GM04503 (cell line): Measurements from ENCODE around the gene GAMT.
"Not testable (repeated sequence)": the region's sequence is repeated elsewhere in the genome, so short reads cannot be mapped to it uniquely, and the experiment has no call there.

Source experiments
- DNase-seq: peaks from one replicate; pipeline ENCODE4 v3.0.0-alpha.2; 2012; ENCODE audit warnings: low read depth

The GAMT gene

DNA sequence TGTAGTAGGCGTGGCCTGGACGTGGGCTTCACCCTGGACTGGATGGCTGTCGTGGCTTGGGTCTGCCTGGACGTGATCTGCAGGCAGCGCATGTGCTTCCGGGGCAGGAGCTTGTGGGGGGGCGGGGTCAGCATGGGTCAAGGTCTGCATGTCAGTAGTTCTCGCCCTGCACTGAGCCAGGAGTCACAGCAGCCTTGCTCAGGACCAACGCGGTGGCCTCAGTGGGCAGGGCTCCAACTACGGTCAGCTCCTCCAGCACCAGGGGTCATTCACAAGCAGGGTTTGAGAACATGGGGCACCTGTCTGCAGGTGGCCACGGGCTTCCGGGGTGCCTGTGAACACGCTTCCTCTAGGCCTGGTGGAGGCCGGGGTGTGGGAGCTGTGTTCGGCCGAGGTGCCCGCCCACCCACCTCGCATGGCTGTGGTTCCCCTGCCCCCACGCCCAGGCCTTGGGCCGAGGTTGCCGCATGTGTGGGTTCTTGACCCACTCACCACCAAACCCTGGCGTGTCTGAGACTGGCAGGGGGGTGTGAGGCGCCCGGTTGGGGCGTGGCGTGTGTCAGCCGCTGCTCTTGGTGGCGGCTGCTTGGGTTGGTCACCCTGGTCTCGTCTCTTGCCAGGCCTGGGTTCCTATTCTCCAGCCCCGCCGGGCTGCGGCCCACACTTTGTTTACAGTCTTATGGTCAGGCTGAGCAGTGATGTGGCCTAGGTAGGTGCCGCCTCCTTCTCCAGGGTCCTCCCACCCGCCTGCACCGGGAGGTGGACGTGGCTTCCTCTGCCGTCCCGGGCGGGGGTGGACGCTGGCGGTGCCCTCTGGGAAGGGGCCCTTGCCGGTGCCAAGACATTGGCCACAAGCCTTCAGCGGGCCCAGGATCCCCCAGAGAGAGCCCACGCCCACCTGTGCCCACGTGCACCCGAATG is 32.0 kb upstream of the GAMT start:
- DNase-seq, result no peak

DNA sequence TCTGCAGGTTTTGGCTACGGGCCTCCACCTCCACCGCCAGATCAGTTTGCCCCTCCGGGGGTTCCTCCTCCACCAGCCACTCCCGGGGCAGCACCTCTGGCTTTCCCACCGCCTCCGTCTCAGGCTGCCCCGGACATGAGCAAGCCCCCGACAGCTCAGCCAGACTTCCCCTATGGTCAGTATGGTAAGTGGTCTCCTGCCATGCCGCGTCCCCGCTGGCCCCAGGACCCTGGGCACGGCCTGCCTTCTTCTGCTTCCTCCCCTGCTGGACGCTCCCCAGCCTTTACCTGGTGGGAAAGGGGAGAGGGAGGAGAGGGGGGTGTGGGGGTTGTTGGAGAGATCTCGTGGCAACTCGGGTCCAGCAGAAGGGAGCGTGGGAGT is 31.2 kb upstream of the GAMT start:
- no peak for DNase-seq

DNA sequence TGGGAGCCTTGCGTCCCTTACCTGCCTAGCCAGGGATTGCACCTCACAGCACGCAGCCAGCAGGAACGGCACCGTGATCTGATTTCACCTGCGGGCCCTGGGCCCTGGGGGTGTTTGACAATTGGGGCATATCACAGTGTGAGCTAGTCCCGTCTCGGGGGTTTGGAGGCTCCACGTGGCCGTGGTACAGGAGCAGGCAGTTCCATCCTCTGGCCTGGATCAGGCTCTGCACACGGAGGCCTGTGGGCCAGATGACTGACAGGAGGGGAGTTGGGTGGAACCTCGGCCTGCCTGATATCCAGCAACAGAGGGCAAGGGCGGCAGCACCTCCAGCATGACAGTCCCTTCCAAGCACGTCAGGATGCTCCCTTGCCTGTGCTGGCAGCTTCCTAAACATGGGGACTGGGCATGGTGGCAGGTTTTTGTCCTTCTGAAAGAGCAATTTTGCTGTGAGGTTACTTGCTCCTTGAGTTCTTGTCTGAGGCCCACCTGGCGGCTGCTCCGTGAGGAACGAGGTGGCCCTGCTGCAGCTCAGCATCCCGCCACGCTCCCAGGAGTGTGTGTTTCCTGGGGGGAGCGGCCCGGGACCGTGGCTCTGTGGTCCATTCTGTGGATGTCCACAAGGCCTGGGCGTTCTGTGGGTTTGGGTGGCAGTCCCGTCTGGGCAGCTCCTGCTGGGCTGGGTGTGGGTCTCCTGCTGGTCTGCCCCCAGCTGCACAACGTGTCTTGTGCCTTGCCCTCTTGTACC is 30.6 kb upstream of the GAMT start:
- no peak for DNase-seq

DNA sequence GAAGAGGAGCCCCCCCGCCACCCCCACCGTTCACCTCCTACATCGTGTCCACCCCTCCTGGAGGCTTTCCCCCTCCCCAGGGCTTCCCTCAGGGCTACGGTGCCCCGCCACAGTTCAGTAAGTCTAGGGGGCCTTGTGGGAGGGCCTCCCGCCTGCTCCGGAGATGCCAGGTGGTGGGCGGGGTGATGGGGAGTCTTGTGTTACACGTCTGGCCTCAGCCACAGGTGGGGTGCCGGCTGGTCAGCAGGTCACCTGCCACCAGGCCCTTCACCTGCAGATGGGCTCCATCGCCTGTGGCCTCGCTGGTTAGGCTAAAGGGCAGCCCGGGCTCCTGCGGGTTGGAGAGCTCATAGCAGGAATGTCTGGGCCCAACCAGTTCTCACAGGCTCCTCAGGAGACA is 28.9 kb upstream of the GAMT start:
- DNase-seq, result no peak

DNA sequence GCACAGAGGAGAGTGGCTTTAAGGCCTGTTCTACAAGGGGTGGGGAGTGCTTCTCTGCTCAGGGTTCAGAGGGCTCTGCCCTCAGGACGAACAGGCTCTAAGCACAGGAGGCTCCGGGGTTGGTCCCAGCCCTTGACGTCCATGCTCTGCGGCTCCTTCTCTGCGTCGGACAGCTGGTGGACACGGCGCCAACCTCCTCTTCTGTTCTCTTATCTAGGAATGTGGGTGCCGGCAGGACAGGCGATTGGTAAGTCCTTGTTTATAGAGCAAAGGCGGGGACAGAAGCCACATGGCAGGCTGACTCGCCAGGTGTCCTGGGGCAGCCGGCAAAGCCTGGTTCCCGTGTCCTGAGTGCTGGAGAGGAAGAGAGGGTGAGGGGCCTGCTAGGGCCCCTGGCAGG is 28.4 kb upstream of the GAMT start:
- no peak for DNase-seq

DNA sequence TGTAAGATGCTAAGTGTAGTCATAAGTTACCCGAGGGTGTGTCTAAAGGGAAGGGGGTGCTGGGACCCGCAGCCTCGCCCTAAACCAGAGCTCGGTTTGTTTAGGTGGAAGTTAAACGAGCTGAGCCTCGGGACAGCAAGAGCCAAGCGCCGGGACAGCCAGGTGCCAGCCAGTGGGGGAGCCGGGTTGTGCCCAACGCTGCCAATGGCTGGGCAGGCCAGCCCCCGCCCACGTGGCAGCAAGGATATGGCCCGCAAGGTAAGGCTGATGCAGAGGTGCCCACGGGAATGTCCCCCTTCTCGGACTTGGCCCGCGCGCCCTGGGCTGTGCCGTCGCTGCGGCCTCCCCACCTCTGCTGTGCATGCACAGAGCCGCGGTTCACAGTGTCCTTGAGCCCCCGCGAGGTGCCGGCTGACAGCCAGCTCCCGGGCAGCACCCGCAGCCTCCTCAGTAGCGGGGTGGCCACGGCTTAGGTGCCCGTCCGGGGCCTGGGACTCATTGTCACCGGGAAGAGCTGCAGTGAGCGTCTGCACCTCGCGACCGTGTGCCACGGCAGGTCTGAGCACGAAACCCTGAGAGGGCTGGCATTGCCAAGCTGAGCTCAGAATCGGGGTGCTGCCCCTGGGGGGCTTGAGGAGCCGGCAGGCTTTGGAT is 27.5 kb upstream of the GAMT start:
- DNase-seq, result no peak

DNA sequence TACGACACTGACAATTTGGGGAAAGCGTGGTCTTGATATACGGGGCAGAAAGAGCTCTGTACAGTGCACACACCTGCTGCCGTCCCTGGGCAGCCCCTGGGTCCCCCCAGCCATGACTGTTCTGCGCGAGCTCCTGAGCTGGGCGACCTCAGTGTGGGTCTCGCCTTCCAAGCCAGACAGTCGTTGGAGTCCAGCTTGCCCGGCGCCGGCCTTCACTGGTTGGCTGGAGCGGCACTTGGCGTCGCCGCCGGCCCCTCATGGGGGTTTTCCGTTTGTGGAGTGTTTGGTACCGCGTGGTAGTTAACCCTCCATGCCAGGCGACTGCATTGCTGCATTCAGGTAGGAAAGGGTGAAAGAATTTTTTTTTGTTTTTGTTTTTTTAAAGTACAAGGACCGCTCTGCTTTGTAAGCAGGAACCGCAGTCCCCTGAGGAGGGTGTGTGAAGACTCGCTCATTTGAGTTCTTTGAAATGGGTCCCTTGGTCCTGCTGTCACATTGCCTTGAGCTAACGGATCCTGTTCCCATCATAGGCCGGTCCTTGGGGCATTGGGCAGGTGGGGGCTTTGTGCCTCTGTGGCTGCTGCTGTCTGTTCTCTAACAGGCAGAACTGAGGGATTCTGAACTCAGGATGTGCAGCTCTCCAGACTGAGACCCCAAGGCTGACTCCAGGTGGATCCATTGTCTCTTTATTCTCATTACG is 26.0 kb upstream of the GAMT start:
- no peak for DNase-seq

DNA sequence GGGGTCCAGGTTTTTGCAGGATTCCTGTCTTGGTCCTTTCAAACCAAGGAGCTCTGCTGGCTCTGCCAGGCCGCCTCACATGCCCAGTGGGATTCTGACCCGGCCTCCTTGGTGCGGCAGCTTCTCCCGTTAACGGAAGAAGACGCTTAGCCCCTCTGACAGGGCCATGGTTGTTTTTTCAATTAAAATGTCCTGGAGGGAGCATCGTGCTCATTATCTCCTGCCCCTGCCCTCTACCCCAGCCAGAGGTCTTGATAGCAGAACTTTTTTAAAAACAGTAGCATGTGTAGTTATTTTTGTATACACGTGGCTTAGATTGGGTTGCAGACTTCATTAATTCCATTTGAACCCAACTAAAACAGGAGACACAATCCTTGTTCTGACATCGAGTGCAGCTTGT is 25.4 kb upstream of the GAMT start:
- DNase-seq, result no peak

DNA sequence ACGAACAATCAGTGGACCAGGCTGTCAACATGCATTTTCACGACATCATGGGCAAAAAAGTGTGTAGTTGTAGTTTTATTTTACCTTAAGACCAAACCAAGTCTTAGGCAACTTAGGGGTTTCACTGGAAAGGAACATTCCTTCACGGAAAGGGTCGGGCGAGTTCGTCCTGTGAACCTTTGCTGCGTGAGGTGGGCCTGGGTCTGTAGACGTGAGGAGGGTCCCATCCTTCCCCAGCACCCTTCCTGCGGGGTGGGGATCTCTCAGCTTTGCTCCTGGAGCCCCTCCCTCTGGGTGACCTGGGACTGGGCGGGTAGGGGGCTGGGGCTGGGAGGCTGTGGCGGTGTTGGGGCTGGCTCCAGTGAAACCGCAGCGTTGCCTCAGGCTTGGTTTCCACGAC is 24.6 kb upstream of the GAMT start:
- no peak for DNase-seq

DNA sequence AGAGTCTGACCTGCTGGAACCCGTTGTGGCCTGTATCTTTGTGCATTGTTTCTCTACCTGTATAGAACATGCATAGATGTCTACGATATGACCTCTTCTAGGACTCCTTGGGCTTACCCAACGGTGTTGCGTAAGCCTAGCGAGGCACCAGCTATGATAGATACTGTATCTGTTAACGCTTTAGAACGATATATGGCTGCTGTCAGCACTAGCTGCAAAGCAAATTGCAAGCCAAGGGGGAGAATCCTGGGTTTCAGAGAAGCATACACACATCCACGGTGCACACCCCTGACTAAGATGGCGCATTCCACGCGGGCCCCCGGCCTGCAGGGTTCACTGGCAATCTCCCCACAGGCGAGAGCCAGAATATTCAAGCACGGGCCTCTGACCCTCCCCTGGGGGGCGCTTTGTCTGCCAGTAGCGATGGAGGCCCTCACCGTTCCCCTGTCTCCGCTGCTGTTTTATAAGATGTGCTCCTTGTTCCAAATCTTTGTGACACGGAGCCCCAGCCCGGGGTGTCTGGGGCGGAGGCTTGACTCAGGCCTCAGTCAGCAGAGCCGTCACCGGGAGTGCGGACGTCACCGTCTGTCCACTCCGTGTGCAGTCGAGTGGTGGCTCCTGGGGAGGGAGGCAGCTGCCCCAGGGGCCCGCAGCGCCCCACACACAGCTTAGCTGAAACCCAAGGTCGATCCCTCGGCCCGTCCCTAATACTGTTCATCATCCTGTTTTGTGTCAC is 23.9 kb upstream of the GAMT start:
- no peak for DNase-seq

DNA sequence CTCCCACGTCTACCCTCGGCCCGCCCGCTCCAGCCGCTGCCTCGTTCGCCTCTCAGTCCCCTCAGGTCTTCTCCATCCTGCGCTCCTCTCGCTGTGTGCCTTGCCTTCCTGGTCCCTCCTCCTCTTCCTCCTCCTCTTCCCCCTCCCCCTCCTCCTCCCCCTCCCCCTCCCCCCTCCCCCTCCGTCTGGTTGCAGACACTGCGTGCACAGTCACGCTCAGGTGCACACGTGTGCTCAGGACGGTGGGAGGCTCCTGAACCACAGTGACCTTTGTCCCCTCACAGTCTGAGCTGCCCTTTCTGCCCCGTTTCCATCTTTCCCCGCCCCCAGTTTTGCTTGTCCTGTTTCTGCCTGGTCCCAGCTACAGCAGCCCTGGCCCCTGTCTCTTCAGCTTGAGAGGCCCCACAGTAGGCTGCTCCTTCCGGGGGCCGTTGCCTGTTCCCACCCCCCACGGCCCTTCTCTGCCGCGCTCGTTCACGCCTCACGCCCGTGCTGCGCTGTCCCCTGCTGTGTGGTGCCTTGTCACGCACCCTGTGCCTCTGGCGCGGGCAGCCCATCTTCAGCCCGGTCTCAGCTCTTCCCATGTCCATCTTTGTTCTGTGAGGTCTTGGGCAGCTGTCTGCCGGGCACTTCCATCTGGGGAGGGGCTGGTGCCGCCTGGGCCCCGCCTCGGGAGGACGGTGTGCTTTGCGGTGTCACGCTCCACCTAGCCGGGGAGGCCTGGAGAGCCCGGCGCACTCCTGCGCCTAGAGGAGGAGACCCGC is 23.0 kb upstream of the GAMT start:
- DNase-seq, result no peak

DNA sequence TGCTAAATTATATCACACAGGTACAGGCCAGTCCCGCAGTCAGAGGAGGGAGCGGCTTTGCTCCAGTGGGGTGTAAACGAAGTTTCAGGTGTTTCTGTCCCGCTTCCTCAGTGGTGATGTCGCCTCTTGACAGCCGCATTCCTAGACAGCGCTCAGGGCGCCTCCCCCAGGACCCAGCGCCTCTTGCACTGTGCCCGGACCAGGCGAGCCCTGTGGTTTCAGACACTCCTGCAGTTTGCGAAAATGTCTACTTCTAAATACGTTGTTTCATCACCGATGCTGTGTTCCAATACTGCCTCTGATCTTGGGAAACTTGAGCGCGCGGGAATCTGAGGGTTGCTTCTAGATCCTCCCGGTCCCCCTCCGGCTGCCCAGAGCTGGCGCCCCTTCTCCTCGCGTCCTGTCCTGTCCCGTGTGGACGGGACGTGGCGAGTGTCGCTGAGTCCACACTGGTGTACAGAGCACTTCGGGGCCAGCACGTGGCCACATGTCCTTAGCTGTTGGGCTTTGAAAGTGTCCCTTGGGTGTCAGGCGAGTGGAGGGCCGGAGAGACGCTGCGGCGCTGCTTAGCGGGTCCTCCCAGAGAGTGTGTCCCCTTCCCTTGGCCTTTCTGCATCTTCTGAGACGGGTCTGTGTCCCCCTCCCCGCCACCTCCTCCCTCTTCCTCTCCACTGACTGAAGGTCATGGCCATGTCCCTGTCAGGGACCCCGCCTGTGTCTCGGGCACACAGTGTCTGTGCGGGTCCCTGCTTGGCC is 22.3 kb upstream of the GAMT start:
- DNase-seq, result no peak

DNA sequence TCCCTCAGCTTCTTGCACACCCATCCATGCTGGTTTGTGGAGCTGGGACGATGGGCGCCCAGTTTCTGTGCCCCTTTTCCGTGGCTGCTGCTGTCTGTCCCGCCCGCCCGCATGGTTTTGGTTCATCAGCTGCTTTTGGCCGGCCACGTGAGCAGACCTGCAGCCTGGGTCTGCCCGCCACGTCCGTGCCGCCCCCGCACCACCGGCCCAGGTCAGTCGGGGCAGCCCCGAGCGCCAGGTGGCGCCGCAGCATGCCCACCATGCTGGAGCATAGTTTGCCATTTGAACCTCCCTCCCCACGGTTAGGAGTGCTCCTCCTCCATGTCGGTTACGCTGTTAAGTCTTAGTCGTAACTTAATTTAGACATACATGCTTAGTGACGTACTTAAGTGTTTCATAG is 21.6 kb upstream of the GAMT start:
- DNase-seq, result no peak

DNA sequence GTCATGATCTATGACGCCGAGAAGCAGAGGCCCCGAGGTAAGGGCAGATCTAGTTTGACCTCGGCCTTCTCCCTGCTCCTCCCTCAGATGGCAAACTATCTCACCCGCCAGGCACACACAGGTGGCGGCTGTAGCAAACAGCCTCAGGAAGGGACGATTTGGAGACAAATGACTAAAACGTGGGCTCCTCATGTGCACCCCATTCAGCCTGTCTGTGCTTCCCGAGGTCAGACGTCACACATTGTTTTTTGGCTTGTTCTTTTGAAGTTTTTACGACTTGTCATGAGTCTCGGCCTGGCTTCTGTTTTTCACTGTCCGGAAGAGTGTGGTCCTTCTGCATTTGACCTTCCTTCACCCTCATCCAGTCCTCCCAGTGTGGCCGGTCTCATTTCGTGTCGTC is 21.0 kb upstream of the GAMT start:
- DNase-seq, result no peak

DNA sequence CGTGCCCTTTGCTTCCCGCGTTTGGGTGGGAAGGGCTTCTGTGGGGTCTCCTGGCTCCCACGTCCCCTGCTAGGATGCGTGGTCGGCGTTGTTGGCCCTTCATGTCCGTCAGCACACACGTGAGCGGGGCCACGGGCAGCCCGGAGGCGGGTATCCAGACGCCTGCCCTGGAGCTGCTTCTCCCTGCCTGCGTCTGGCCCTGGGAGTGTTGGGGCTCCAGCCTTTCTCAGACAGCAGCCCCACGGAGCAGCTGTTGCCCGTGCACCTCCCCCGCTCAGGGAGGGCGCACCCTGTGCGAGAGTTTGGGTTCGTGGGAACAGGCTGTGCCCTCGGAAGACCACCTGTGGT is 20.6 kb upstream of the GAMT start:
- no peak for DNase-seq

DNA sequence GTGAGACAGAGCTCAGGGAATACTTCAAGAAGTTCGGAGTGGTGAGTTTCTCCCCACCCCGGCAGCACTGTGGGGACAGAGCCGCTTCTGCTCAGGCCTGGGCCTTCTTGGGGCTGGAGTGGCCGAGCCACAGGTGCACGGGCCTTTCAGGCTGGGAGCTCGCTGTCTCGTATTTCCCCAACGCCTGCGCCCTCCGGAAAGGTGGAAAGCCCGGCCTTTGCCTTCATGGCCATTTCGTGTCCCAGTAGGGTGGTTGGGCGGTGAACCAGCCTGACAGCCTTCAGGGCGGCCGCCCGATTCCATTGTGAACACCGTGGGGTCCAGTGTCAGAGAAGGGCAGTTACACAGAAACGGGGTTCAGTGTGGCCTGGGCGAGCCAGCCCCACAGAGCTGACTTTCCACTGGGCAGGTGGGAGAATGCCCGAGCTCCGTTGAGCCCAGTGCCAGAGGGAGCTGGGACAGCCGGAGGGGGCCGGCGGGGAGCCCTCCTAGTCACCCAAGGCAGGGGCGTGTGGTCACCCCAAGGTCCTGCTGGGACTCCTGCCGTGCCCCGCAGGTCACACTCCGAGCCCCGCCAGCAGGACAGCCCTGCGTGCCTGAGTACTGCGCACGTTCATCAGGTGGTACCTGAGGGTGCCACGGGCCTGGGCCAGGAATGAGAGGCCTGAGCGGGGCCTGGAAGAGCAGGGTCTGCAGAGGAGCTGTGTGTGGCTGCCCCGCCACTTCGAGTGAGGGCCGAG is 20.0 kb upstream of the GAMT start:
- no peak for DNase-seq

DNA sequence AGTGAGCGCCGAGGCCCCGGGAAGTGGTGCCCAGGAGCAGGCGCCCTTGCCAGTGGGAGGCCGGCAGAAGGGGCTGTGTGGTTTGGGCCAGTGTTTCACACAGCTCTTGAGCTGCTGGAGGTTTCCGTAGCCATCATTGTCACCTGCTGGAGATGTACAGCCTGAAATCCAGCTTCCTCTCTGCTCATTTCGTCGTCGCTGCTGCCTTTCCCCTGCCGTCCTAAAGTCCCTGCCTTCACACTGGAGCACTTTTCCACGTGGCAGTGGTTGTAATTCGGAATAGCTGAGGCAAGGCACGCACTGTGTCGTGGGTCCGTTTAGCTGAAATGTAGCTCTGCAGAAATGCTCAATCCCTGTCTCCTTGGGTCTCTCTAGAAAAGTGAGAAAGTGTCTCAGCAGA is 19.2 kb upstream of the GAMT start:
- no peak for DNase-seq

DNA sequence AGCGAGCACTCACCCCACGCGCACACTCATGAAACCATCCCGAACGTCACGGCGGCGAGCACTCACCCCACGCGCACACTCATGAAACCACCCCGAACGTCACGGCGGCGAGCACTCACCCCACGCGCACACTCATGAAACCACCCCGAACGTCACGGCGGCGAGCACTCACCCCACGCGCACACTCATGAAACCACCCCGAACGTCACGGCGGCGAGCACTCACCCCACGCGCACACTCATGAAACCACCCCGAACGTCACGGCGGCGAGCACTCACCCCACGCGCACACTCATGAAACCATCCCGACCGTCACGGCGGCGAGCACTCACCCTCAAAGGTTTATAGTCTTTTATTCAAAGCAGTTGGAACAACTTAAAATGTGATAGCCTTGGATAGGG is 18.7 kb upstream of the GAMT start:
- DNase-seq, result not testable (repeated sequence)

DNA sequence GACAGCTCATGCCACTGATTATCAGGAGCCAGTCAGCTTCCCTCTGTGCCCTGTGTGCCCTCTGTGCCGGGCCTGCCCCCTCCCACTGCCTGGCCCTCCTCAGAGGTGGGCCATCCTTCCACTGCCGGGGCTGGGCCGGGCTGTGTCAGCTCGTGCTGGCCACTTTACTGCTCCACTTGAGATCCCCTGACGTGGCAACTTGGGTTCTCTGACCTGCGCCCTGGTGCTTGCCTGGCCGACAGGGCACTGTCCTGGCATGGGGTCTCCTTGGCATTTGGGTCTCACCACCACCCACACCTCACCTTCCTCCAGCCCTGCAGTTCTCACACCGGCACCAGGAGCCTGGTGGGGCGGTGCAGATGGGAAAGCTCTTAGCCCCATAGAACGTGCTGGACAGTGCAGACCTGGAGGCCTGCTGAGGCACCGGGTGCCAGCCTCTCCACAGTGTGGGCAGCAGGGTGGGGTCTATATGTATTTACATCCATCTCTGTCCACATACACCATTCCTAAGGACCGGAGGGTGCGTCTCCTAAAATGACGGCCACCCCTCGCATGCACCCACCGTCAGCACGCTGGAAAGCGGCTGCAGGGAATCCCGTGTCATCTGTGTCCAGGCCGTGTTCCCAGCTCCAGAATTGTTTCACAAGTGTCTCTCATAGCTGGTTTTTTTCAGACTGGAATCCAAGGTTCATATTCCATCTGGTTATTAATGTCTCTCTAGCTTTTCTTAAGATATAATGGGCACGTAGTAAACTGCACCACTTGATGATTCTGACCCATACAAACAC is 17.8 kb upstream of the GAMT start:
- no peak for DNase-seq
